Glutamatergic neuron (in vitro differentiated cells): Measurements from ENCODE around the gene MARK3. TPM values are rescaled to one million over a fixed set of nuclear protein-coding genes. Genes with fewer than 3 reads are reported as not detected.

Source experiments
- DNase-seq: peaks from one replicate; pipeline ENCODE4 v3.0.0; 2022
- H3K27ac Mint-ChIP-seq: one replicate; pipeline ENCODE4 v1.8.0; 2020; ENCODE audit warnings: mild to moderate bottlenecking, mixed read lengths, inconsistent platforms; ENCODE audit not compliant: unreplicated experiment
- H3K27me3 Mint-ChIP-seq: one replicate; pipeline ENCODE4 v1.8.0; 2020; ENCODE audit warnings: mild to moderate bottlenecking, moderate library complexity, mixed read lengths, inconsistent platforms; ENCODE audit not compliant: unreplicated experiment
- H3K36me3 Mint-ChIP-seq: one replicate; pipeline ENCODE4 v1.8.0; 2020; ENCODE audit warnings: mild to moderate bottlenecking, mixed read lengths, inconsistent platforms; ENCODE audit not compliant: unreplicated experiment
- H3K4me1 Mint-ChIP-seq: one replicate; pipeline ENCODE4 v1.8.0; 2020; ENCODE audit warnings: mild to moderate bottlenecking, low read depth, mixed read lengths, inconsistent platforms; ENCODE audit not compliant: unreplicated experiment
- H3K4me3 Mint-ChIP-seq: one replicate; pipeline ENCODE4 v1.8.0; 2020; ENCODE audit warnings: mild to moderate bottlenecking, mixed read lengths, inconsistent platforms; ENCODE audit not compliant: unreplicated experiment
- H3K9me3 Mint-ChIP-seq: one replicate; pipeline ENCODE4 v1.8.0; 2020; ENCODE audit warnings: mild to moderate bottlenecking, moderate library complexity, mixed read lengths, inconsistent platforms; ENCODE audit not compliant: unreplicated experiment
- CTCF ChIP-seq: fragments of 200-600 bp; sonication (generic); IDR thresholded peaks from one replicate; pipeline ENCODE4 v1.5.0; 2021; ENCODE audit not compliant: partially characterized antibody, unreplicated experiment
- total RNA-seq: library from RNA; stranded (reverse); fragmentation: NEBNext Ultra II Directional; extraction: Animal tissue kit (Norgen Biotek cat#: 25700); gene quantifications from one replicate; pipeline ENCODE4 v1.2.1, GENCODE V29; 2021; ENCODE audit not compliant: unreplicated experiment

The MARK3 gene
- total RNA-seq, 1 donor from 2014 or later, result 110 TPM

- Mint-ChIP-seq H3K27ac (no peak overlapping the region), H3K4me3 (no peak overlapping the region), H3K4me1 (peaks cover 14% of the 10 kb centered on the region), H3K9me3 (no peaks in the 10 kb centered on the region), H3K36me3 (no peaks in the 10 kb centered on the region), H3K27me3 (no peaks in the 10 kb centered on the region)
- TF ChIP-seq CTCF, result no peak
- no peak for DNase-seq
Observed at GRCh38 chr14:103392572-103392971, 7.4 kb downstream of the MARK3 start.

GRCh38 chr14:103393070-103393469 lies 7.9 kb downstream of the MARK3 start:
- Mint-ChIP-seq H3K9me3 (no peaks in the 10 kb centered on the region), H3K27ac (no peak overlapping the region), H3K27me3 (no peaks in the 10 kb centered on the region), H3K36me3 (no peaks in the 10 kb centered on the region), H3K4me3 (no peak overlapping the region), H3K4me1 (peaks cover 19% of the 10 kb centered on the region)
- TF ChIP-seq CTCF, result no peak
- DNase-seq, result no peak

- H3K27me3 Mint-ChIP-seq, result no peaks in the 10 kb centered on the region
Observed at GRCh38 chr14:103393676-103394626, 8.7 kb downstream of the MARK3 start.

GRCh38 chr14:103395244-103395643 lies 10.0 kb downstream of the MARK3 start:
- H3K4me3 Mint-ChIP-seq, result no peak overlapping the region
- no peaks in the 10 kb centered on the region for H3K36me3 Mint-ChIP-seq
- H3K4me1 Mint-ChIP-seq, result peaks cover 19% of the 10 kb centered on the region
- no peak for DNase-seq
- H3K9me3 Mint-ChIP-seq, result no peaks in the 10 kb centered on the region
- H3K27me3 Mint-ChIP-seq, result no peaks in the 10 kb centered on the region
- H3K27ac Mint-ChIP-seq, result no peak overlapping the region
- no peak for TF ChIP-seq CTCF

More at GRCh38 chr14:103393676-103394626, 8.7 kb downstream of the MARK3 start:
- peak; percentile 95 for TF ChIP-seq CTCF
- no peaks in the 10 kb centered on the region for H3K9me3 Mint-ChIP-seq
- H3K36me3 Mint-ChIP-seq, result no peaks in the 10 kb centered on the region
- H3K4me1 Mint-ChIP-seq, result peaks cover 19% of the 10 kb centered on the region
- H3K4me3 Mint-ChIP-seq, result no peak overlapping the region
- no peak for DNase-seq
- H3K27ac Mint-ChIP-seq, result no peak overlapping the region

GRCh38 chr14:103396463-103396862 lies 11.2 kb downstream of the MARK3 start:
- DNase-seq, result no peak
- H3K27ac Mint-ChIP-seq, result no peak overlapping the region
- H3K36me3 Mint-ChIP-seq, result no peaks in the 10 kb centered on the region
- H3K9me3 Mint-ChIP-seq, result no peaks in the 10 kb centered on the region
- H3K4me1 Mint-ChIP-seq, result peaks cover 25% of the 10 kb centered on the region
- no peak overlapping the region for H3K4me3 Mint-ChIP-seq
- H3K27me3 Mint-ChIP-seq, result no peaks in the 10 kb centered on the region
- TF ChIP-seq CTCF, result no peak
